GM12878 (cell line): ENCODE data around the gene TASL. TPM values are rescaled to one million over a fixed set of nuclear protein-coding genes. Genes with fewer than 3 reads are reported as not detected.

Source experiments
- ATAC-seq: fragments of 200-7000 bp; cut with Tn5 transposase; 3 replicates; pipeline ENCODE4 v1.9.1; 2020; ENCODE audit warnings: mild to moderate bottlenecking, moderate library complexity
- BruUV-seq: library from RNA; stranded (reverse); fragments of 400-500 nt; replicated peaks from 2 replicates; lab custom pipeline; 2021; lab: Mats Ljungman, UMichigan
- CTCF ChIA-PET: fragments of 300-600 bp; sonication (Branson Sonifier 250); formaldehyde crosslinking; extraction: SDS; loops from one replicate; lab custom pipeline; 2021; ENCODE audit warnings: inconsistent platforms; lab: Yijun Ruan, JAX
- POLR2A ChIA-PET: fragments of 350-600 bp; formaldehyde crosslinking; extraction: SDS; loops from one replicate; lab custom pipeline; 2021; ENCODE audit warnings: inconsistent platforms; lab: Charles Lee
- RAD21 ChIA-PET: fragments of 300-600 bp; sonication (Branson Sonifier 250); formaldehyde crosslinking; loops from one replicate; lab custom pipeline; 2023; ENCODE audit warnings: antibody characterized with exemption; ENCODE audit not compliant: unreplicated experiment; lab: Charles Lee
- SMC1A ChIA-PET: fragments of 300-600 bp; sonication (Branson Sonifier 250); formaldehyde crosslinking; loops from one replicate; lab custom pipeline; 2023; ENCODE audit not compliant: unreplicated experiment, uncharacterized antibody; lab: Charles Lee
- DNase-seq: peaks from one replicate; pipeline ENCODE4 v3.0.0-alpha.2; 2011; ENCODE audit warnings: low read depth, low spot score
- FAIRE-seq: peaks from 3 replicates; lab custom pipeline; 2011; peaks lifted over from hg19 to GRCh38; lab: Jason Lieb, UNC
- H2AFZ ChIP-seq: 2 replicates; pipeline ENCODE4 v1.6.0; 2011; ENCODE audit warnings: low read depth, low read length, control low read depth; ENCODE audit not compliant: control insufficient read depth
- H3K27ac ChIP-seq: 2 replicates; pipeline ENCODE4 v1.5.1; 2011; ENCODE audit warnings: control low read depth; ENCODE audit not compliant: control insufficient read depth, insufficient read depth
- H3K27me3 ChIP-seq, 2 experiments: replicated peaks in 1 of 2; 2 replicates each; pipeline versions ENCODE4 v1.6.0 to v1.6.1; 2011; ENCODE audit warnings: low read length in 1 of 2; ENCODE audit not compliant: control insufficient read depth in 2 of 2, insufficient read depth in 2 of 2
- H3K36me3 ChIP-seq, 2 experiments: 2 replicates each; pipeline ENCODE4 v1.5.1; 2011; ENCODE audit warnings: low read length in 1 of 2; ENCODE audit not compliant: control insufficient read depth in 2 of 2, insufficient read depth in 2 of 2
- H3K4me1 ChIP-seq: 2 replicates; pipeline ENCODE4 v1.6.1; 2011; ENCODE audit warnings: mild to moderate bottlenecking, low read length, moderate library complexity, mixed read lengths; ENCODE audit not compliant: control insufficient read depth, insufficient read depth
- H3K4me2 ChIP-seq: 2 replicates; pipeline ENCODE4 v1.6.0; 2011; ENCODE audit warnings: control low read depth; ENCODE audit not compliant: control insufficient read depth, insufficient read depth
- H3K4me3 ChIP-seq: fragments of 200-600 bp; sonication (generic); 2 replicates; pipeline ENCODE4 v1.5.1; 2016
- H3K79me2 ChIP-seq: 2 replicates; pipeline ENCODE4 v1.6.0; 2011; ENCODE audit warnings: low read length; ENCODE audit not compliant: control insufficient read depth, insufficient read depth
- H3K9ac ChIP-seq: 2 replicates; pipeline ENCODE4 v1.8.0; 2011; ENCODE audit warnings: low read length, control low read depth, mixed read lengths; ENCODE audit not compliant: control insufficient read depth, insufficient read depth
- H3K9me3 ChIP-seq: replicated peaks from 3 replicates; pipeline ENCODE4 v1.5.1; 2011; ENCODE audit warnings: mild to moderate bottlenecking, low read length; ENCODE audit not compliant: control insufficient read depth, insufficient read depth
- H4K20me1 ChIP-seq: 2 replicates; pipeline ENCODE4 v1.6.0; 2011; ENCODE audit not compliant: control insufficient read depth, insufficient read depth
- BRCA1 ChIP-seq: IDR thresholded peaks from 2 replicates; pipeline ENCODE4 v1.6.1; 2011; ENCODE audit warnings: low read depth, low read length, improper control_type of control experiment
- JUNB ChIP-seq: IDR thresholded peaks from 2 replicates; pipeline ENCODE4 v1.6.1; 2016; ENCODE audit warnings: antibody characterized with exemption, mild to moderate bottlenecking
- JUND ChIP-seq: IDR thresholded peaks from 2 replicates; pipeline ENCODE4 v1.6.1; 2012; ENCODE audit warnings: low read depth, mild to moderate bottlenecking, low read length, improper control_type of control experiment, moderate library complexity
- NKRF ChIP-seq: fragments of 450-650 bp; conservative IDR thresholded peaks from 2 replicates; pipeline ENCODE4 v1.6.1; 2017; ENCODE audit warnings: mild to moderate bottlenecking, moderate library complexity
- NR2C2 ChIP-seq: IDR thresholded peaks from 2 replicates; pipeline ENCODE4 v1.6.1; 2011; ENCODE audit warnings: borderline replicate concordance, low read depth; ENCODE audit not compliant: control insufficient read depth, insufficient read length
- NRF1 ChIP-seq: conservative IDR thresholded peaks from 2 replicates; pipeline ENCODE4 v1.6.1; 2011; ENCODE audit warnings: mild to moderate bottlenecking, low read depth, low read length, improper control_type of control experiment
- RCOR1 ChIP-seq: conservative IDR thresholded peaks from 2 replicates; pipeline ENCODE4 v1.6.1; 2012; ENCODE audit warnings: low read depth, low read length, improper control_type of control experiment
- RUNX3 ChIP-seq: IDR thresholded peaks from 2 replicates; pipeline ENCODE4 v1.6.1; 2012; ENCODE audit warnings: low read length, inconsistent platforms
- SMC3 ChIP-seq: IDR thresholded peaks from 2 replicates; pipeline ENCODE4 v1.6.1; 2011; ENCODE audit warnings: low read length, improper control_type of control experiment, borderline replicate concordance
- SUPT20H ChIP-seq: IDR thresholded peaks from 2 replicates; pipeline ENCODE4 v1.6.1; 2011; ENCODE audit warnings: low read depth, mild to moderate bottlenecking, low read length, moderate library complexity, borderline replicate concordance; ENCODE audit not compliant: control insufficient read depth
- WRNIP1 ChIP-seq: IDR thresholded peaks from 2 replicates; pipeline ENCODE4 v1.6.1; 2011; ENCODE audit warnings: low read depth, low read length, improper control_type of control experiment, borderline replicate concordance
- ZSCAN29 ChIP-seq: fragments of 450-650 bp; IDR thresholded peaks from 2 replicates; pipeline ENCODE4 v1.6.1; 2017; ENCODE audit warnings: mild to moderate bottlenecking, moderate library complexity
- WGBS: methylation state at CpG from one replicate; pipeline ENCODE4 v1.1.6; 2016; ENCODE audit warnings: low lambda C conversion rate; ENCODE audit not compliant: insufficient replicate concordance, insufficient coverage; ENCODE audit errors: missing lambda C conversion rate; 5-methylcytosine and 5-hydroxymethylcytosine counted together
- in situ Hi-C: fragments of 300-500 bp; cut with MboI; formaldehyde crosslinking; loops from 9 replicates; pipeline ENCODE4 v1.14.3; 2018; ENCODE audit warnings: mixed read lengths
- intact Hi-C: fragments of 100-400 bp; cut with micrococcal nuclease; formaldehyde crosslinking; loops from one replicate; pipeline ENCODE4 v1.14.2; 2022; ENCODE audit not compliant: unreplicated experiment
- polyA plus RNA-seq, 11 experiments: library from polyadenylated mRNA; depleted of rRNA in 4 of 11; unstranded in 6 of 11; stranded (reverse) in 5 of 11; fragments of >200 nt; fragmentation: Nextera tagmentation in 4 of 11; fragmentation: Illumina TruSeq in 1 of 11; extraction: Ambion mirVana in 4 of 11; extraction: Trizol in 1 of 11; gene quantifications; 1 replicate in 1 of 11; 2 replicates in 10 of 11; pipeline versions ENCODE4 v1.2.1 to v1.2.3, GENCODE V29; 2011 to 2016; ENCODE audit warnings: inconsistent platforms in 2 of 11, missing spikeins in 2 of 11, low read depth in 1 of 11
- total RNA-seq, 4 experiments: library from RNA; depleted of rRNA in 3 of 4; stranded (reverse); fragments of >200 nt in 3 of 4; fragmentation: Illumina TruSeq in 1 of 4; extraction: Trizol in 1 of 4; gene quantifications; 2 replicates each; pipeline versions ENCODE4 v1.2.1 to v1.2.3, GENCODE V29; 2013 to 2021
- TF ChIP-seq, protein P1 (sequence below): fragments of 450-650 bp; IDR thresholded peaks from 2 replicates; pipeline ENCODE4 v1.6.1; 2016; ENCODE audit warnings: mild to moderate bottlenecking
- TF ChIP-seq, protein P2 (sequence below): IDR thresholded peaks from 2 replicates; pipeline ENCODE4 v1.6.1; 2011; ENCODE audit warnings: low read depth, mild to moderate bottlenecking, low read length, moderate library complexity, borderline replicate concordance; ENCODE audit errors: extremely low read depth

Gene TASL
- total and polyA plus RNA-seq, 10 of the 15 experiments (the other 5 are each of a cell fraction or from before 2014, with no cell fraction given), result 12.4 to 107 (median 18.3) TPM

GRCh38 chrX:30538271-30538670 is 39.3 kb downstream of the TASL start:
- no peaks in the 10 kb centered on the region for H3K9me3 ChIP-seq
- H3K9ac ChIP-seq, result no peak overlapping the region
- intact Hi-C loops, result no loop called here
- FAIRE-seq, result no peak
- CTCF ChIA-PET, result interaction anchor here (0.8 kb wide), 1 partner anchor 258 kb away, joined by 3 read pairs; no protein-coding TSS in a partner anchor
- no TSS peak for BruUV-seq
- POLR2A ChIA-PET, result interaction anchor here (1.2 kb wide), 1 partner anchor 12 kb away, joined by 3 read pairs; no protein-coding TSS in a partner anchor
- SMC1A ChIA-PET, result interaction anchor here (1.0 kb wide), 2 partner anchors 16 to 31 kb away, joined by 3 to 5 read pairs; no protein-coding TSS in a partner anchor
- DNase-seq, result no peak
- H3K4me2 ChIP-seq, result no peak overlapping the region
- H2AFZ ChIP-seq, result no peak overlapping the region
- no peaks in the 10 kb centered on the region for H3K4me1 ChIP-seq
- H3K79me2 ChIP-seq, result no peaks in the 10 kb centered on the region
- no peak overlapping the region for H3K4me3 ChIP-seq
- H4K20me1 ChIP-seq, result no peaks in the 10 kb centered on the region
- RAD21 ChIA-PET, result no interaction called here
- H3K27me3 ChIP-seq, result no peaks in the 10 kb centered on the region
- TF ChIP-seq RUNX3 (peak; percentile 25; the same call in 1 of the 2 replicates), JUNB (no peak)
- TF ChIP-seq, all 136 proteins: peak for 1
- H3K27ac ChIP-seq, result no peak overlapping the region
- in situ Hi-C loops, result no loop called here
- 47% methylated on average over 2 of the region's 2 CpGs for WGBS
- no peaks in the 10 kb centered on the region for H3K36me3 ChIP-seq
- ATAC-seq, result peak; percentile 38; the same call in 2 of the 3 replicates

GRCh38 chrX:30533835-30534234 is 43.7 kb downstream of the TASL start:
- Histone ChIP-seq H3K36me3 (no peaks in the 10 kb centered on the region), H3K27ac (no peak overlapping the region), H2AFZ (no peak overlapping the region), H3K27me3 (no peaks in the 10 kb centered on the region), H3K4me3 (no peak overlapping the region), H4K20me1 (no peaks in the 10 kb centered on the region), H3K79me2 (no peaks in the 10 kb centered on the region), H3K9ac (no peak overlapping the region), H3K4me2 (no peak overlapping the region), H3K9me3 (no peaks in the 10 kb centered on the region), H3K4me1 (no peaks in the 10 kb centered on the region)
- SMC1A ChIA-PET, result interaction anchor here (0.5 kb wide), 1 partner anchor 1497 kb away, joined by 4 read pairs; no protein-coding TSS in a partner anchor
- no TSS peak for BruUV-seq
- FAIRE-seq (no peak), ATAC-seq (no peak), DNase-seq (no peak)
- intact Hi-C loops, result no loop called here
- CTCF ChIA-PET, result interaction anchor here (1.2 to 1.6 kb wide), 2 partner anchors 16 to 18 kb away, joined by 3 to 4 read pairs; no protein-coding TSS in a partner anchor
- RAD21 ChIA-PET, result no interaction called here
- 5% methylated on average over 1 of the region's 1 CpG for WGBS
- in situ Hi-C loops, result no loop called here
- POLR2A ChIA-PET, result no interaction called here
- TF ChIP-seq BRCA1 (no peak), SUPT20H (no peak), ZSCAN29 (no peak), RCOR1 (no peak), WRNIP1 (no peak), JUNB (no peak), SMC3 (no peak), NR2C2 (no peak), JUND (no peak), NKRF (no peak), NRF1 (no peak)
- TF ChIP-seq, protein P1, sequence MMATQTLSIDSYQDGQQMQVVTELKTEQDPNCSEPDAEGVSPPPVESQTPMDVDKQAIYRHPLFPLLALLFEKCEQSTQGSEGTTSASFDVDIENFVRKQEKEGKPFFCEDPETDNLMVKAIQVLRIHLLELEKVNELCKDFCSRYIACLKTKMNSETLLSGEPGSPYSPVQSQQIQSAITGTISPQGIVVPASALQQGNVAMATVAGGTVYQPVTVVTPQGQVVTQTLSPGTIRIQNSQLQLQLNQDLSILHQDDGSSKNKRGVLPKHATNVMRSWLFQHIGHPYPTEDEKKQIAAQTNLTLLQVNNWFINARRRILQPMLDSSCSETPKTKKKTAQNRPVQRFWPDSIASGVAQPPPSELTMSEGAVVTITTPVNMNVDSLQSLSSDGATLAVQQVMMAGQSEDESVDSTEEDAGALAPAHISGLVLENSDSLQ, result no peak
- TF ChIP-seq, protein P2, sequence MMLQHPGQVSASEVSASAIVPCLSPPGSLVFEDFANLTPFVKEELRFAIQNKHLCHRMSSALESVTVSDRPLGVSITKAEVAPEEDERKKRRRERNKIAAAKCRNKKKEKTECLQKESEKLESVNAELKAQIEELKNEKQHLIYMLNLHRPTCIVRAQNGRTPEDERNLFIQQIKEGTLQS, result no peak
